Measurements from ENCODE around the gene NEMP2.
"Not testable (repeated sequence)": the region's sequence is repeated elsewhere in the genome, so short reads cannot be mapped to it uniquely, and the experiment has no call there.

The NEMP2 gene

GRCh38 chr2:190514676-190515075 is 19.8 kb downstream of the NEMP2 start:
- H3K9ac ChIP-seq = no peak overlapping the region
- H3K4me3 ChIP-seq = no peak overlapping the region
- TF ChIP-seq Cebpa-rat (IDR thresholded peaks at IDR 0.05) = no peak; the same call in 1 of the 2 replicates
- H3K4me2 ChIP-seq = no peak overlapping the region
- no peaks in the 10 kb centered on the region for H3K9me3 ChIP-seq
- peaks cover 21% of the 10 kb centered on the region for H3K36me3 ChIP-seq
- H3K4me1 ChIP-seq = peaks cover 19% of the 10 kb centered on the region
- no peaks in the 10 kb centered on the region for H3K27me3 ChIP-seq
- no peak overlapping the region for H3K27ac ChIP-seq
- H4K20me1 ChIP-seq = no peaks in the 10 kb centered on the region

DNA sequence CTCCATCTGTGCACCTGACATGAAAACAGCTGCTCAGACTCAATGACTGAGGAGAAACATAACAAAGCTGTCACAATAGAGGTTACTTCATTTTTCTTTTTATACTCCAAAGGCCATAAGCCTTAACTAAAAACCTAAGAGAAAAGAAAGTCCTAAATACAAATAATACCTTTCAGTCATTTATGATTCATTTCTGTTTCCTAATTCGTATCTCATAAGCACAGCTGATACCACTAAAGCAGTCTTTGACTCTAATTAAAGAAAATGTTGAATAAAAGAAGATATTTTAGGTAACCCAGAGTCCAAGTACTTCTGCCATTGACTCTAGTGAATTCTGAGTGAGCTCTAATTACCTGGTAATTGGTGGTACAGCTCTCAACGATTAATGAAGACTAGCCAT is 20.6 kb downstream of the NEMP2 start:
- Histone ChIP-seq H3K4me1 (peaks cover 19% of the 10 kb centered on the region), H3K4me3 (no peak overlapping the region), H3K27ac (no peak overlapping the region), H3K36me3 (peaks cover 25% of the 10 kb centered on the region), H3K9ac (no peak overlapping the region), H3K4me2 (no peak overlapping the region), H4K20me1 (no peaks in the 10 kb centered on the region), H3K27me3 (no peaks in the 10 kb centered on the region), H3K9me3 (no peaks in the 10 kb centered on the region)
- TF ChIP-seq Cebpa-rat (IDR thresholded peaks at IDR 0.05) = no peak

- Histone ChIP-seq H3K27me3 (no peaks in the 10 kb centered on the region), H3K27ac (no peak overlapping the region), H3K9ac (no peak overlapping the region), H3K4me2 (no peak overlapping the region), H3K4me3 (no peak overlapping the region), H3K9me3 (no peaks in the 10 kb centered on the region), H3K4me1 (peaks cover 21% of the 10 kb centered on the region), H3K36me3 (peaks cover 31% of the 10 kb centered on the region), H4K20me1 (no peaks in the 10 kb centered on the region)
- TF ChIP-seq Cebpa-rat (IDR thresholded peaks at IDR 0.05) = no peak
Measured at GRCh38 chr2:190512539-190513095, 21.9 kb downstream of the NEMP2 start.

GRCh38 chr2:190511104-190511503 is 23.4 kb downstream of the NEMP2 start:
- H3K27ac ChIP-seq = no peak overlapping the region

GRCh38 chr2:190509895-190510294 is 24.6 kb downstream of the NEMP2 start:
- H3K36me3 ChIP-seq = peaks cover 42% of the 10 kb centered on the region

More at GRCh38 chr2:190511104-190511503, 23.4 kb downstream of the NEMP2 start:
- Histone ChIP-seq H3K4me3 (no peak overlapping the region), H3K9me3 (no peaks in the 10 kb centered on the region), H4K20me1 (no peaks in the 10 kb centered on the region), H3K4me2 (no peak overlapping the region), H3K4me1 (peaks cover 24% of the 10 kb centered on the region), H3K9ac (no peak overlapping the region), H3K27me3 (no peaks in the 10 kb centered on the region), H3K36me3 (peaks cover 32% of the 10 kb centered on the region)
- TF ChIP-seq Cebpa-rat (IDR thresholded peaks at IDR 0.05) = no peak

GRCh38 chr2:190507135-190507534 is 27.4 kb downstream of the NEMP2 start:
- peaks cover 12% of the 10 kb centered on the region for H3K4me1 ChIP-seq
- H3K4me3 ChIP-seq = no peak overlapping the region
- 0 out of 2 replicates have a peak overlapping the region, but pooled peaks have one; percentile 17 for H3K4me2 ChIP-seq
- TF ChIP-seq Cebpa-rat (IDR thresholded peaks at IDR 0.05) = no peak
- no peaks in the 10 kb centered on the region for H3K27me3 ChIP-seq
- H3K9me3 ChIP-seq = no peaks in the 10 kb centered on the region
- H3K36me3 ChIP-seq = peaks cover 49% of the 10 kb centered on the region
- H4K20me1 ChIP-seq = no peaks in the 10 kb centered on the region
- H3K27ac ChIP-seq = no peak overlapping the region
- H3K9ac ChIP-seq = no peak overlapping the region

More at GRCh38 chr2:190509895-190510294, 24.6 kb downstream of the NEMP2 start:
- not testable (repeated sequence) for H3K27ac ChIP-seq, H4K20me1 ChIP-seq, H3K4me2 ChIP-seq, H3K9ac ChIP-seq, H3K9me3 ChIP-seq, H3K27me3 ChIP-seq, H3K4me3 ChIP-seq
- H3K4me1 ChIP-seq = peaks cover 12% of the 10 kb centered on the region

- 0 out of 2 replicates have a peak overlapping the region, but pooled peaks have one; percentile 17 for H3K4me2 ChIP-seq
- H3K9ac ChIP-seq = no peak overlapping the region
- peaks cover 52% of the 10 kb centered on the region for H3K36me3 ChIP-seq
Measured at GRCh38 chr2:190506666-190507065, 27.9 kb downstream of the NEMP2 start.

GRCh38 chr2:190505696-190506095 is 28.8 kb downstream of the NEMP2 start:
- Histone ChIP-seq H4K20me1 (no peaks in the 10 kb centered on the region), H3K4me2 (no peak overlapping the region), H3K27ac (no peak overlapping the region), H3K36me3 (peaks cover 57% of the 10 kb centered on the region), H3K9ac (no peak overlapping the region), H3K27me3 (no peaks in the 10 kb centered on the region), H3K4me3 (no peak overlapping the region), H3K9me3 (no peaks in the 10 kb centered on the region), H3K4me1 (peaks cover 12% of the 10 kb centered on the region)
- TF ChIP-seq Cebpa-rat (IDR thresholded peaks at IDR 0.05) = no peak

More at GRCh38 chr2:190506666-190507065, 27.9 kb downstream of the NEMP2 start:
- Histone ChIP-seq H3K9me3 (no peaks in the 10 kb centered on the region), H3K27ac (no peak overlapping the region), H3K4me3 (no peak overlapping the region), H3K27me3 (no peaks in the 10 kb centered on the region), H3K4me1 (peaks cover 12% of the 10 kb centered on the region), H4K20me1 (no peaks in the 10 kb centered on the region)
- TF ChIP-seq Cebpa-rat (IDR thresholded peaks at IDR 0.05) = no peak

DNA sequence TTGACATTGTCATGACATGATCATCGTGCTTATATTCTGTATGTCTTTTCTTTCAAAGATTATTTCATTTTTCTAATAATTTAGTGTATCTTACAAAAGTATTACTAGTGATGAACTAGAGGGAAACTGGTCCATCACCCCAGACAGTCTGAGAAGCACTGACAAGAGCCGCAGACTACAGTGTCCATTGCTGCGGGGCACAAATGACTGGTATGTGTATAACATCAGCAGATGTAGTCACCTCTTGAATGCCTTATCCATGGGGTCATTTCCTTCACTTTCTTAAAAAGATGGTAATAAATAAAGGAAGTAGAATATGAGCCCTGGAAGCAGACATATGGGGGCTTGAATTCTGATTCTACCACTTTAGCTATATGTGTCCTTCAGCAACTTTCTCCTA is 29.6 kb downstream of the NEMP2 start:
- peaks cover 56% of the 10 kb centered on the region for H3K36me3 ChIP-seq
- H3K27ac ChIP-seq = no peak overlapping the region
- H3K9ac ChIP-seq = no peak overlapping the region
- TF ChIP-seq Cebpa-rat (IDR thresholded peaks at IDR 0.05) = no peak
- H3K9me3 ChIP-seq = no peaks in the 10 kb centered on the region
- no peaks in the 10 kb centered on the region for H3K27me3 ChIP-seq
- no peaks in the 10 kb centered on the region for H4K20me1 ChIP-seq
- no peak overlapping the region for H3K4me2 ChIP-seq
- H3K4me3 ChIP-seq = no peak overlapping the region
- peaks cover 12% of the 10 kb centered on the region for H3K4me1 ChIP-seq

DNA sequence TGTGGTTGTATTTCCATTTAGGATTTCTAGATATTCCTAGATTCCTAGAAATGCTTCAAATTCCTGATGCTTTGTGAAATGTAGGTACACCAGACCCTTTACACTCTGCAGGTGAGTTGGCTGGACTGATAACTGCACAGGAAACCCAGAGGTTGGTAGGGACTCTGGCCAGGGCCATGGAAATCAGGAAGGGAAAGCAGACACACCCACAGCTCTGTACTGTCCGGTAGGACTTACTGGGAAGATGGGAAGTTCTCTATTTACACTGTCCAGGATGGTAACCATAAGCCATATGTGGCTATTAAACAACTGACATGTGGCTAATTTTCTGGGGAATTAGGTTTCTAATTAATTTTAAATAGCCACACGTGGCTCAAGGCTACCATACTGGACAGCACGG is 31.4 kb downstream of the NEMP2 start:
- Histone ChIP-seq H3K36me3 (peaks cover 49% of the 10 kb centered on the region), H3K9me3 (no peaks in the 10 kb centered on the region), H3K4me3 (no peak overlapping the region), H3K4me1 (peaks cover 12% of the 10 kb centered on the region), H3K27ac (no peak overlapping the region), H3K9ac (no peak overlapping the region), H4K20me1 (no peaks in the 10 kb centered on the region), H3K27me3 (no peaks in the 10 kb centered on the region), H3K4me2 (no peak overlapping the region)
- no peak for TF ChIP-seq Cebpa-rat (IDR thresholded peaks at IDR 0.05)
